OCI-LY3 (cell line): Measurements from ENCODE around the gene SLC44A1.

Source experiments
- EZH2phosphoT487 ChIP-seq: fragments of 200-600 bp; shearing (Covaris generic); IDR thresholded peaks from 2 replicates; pipeline ENCODE4 v1.6.1; 2018; ENCODE audit warnings: antibody characterized with exemption, mixed run types, low read depth
- TF ChIP-seq, protein P1 (sequence below): fragments of 200-600, 300-600 bp; sonication (generic); IDR thresholded peaks from 2 replicates; pipeline ENCODE4 v1.5.1; 2014; ENCODE audit warnings: antibody characterized with exemption, low read length, low read depth

DNA sequence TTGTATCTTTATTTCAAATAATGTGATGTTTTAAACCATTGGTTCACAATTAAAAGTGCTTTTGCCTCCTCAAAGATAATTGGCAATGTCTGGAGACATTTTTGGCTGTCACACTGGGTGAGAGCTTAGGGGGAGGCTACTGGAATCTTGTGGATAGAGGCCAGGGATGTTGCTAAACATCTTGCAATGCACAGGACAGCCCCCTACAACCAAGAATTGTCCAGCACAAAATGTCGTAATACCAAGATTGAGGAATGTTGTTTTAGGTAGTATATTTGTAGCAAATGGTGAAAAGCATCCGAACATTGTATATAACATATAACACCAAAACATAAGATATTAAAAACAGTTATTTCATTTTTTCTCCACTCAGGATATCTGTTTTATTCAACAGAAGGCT lies 99.8 kb downstream of the SLC44A1 start:
- TF ChIP-seq, protein P1, sequence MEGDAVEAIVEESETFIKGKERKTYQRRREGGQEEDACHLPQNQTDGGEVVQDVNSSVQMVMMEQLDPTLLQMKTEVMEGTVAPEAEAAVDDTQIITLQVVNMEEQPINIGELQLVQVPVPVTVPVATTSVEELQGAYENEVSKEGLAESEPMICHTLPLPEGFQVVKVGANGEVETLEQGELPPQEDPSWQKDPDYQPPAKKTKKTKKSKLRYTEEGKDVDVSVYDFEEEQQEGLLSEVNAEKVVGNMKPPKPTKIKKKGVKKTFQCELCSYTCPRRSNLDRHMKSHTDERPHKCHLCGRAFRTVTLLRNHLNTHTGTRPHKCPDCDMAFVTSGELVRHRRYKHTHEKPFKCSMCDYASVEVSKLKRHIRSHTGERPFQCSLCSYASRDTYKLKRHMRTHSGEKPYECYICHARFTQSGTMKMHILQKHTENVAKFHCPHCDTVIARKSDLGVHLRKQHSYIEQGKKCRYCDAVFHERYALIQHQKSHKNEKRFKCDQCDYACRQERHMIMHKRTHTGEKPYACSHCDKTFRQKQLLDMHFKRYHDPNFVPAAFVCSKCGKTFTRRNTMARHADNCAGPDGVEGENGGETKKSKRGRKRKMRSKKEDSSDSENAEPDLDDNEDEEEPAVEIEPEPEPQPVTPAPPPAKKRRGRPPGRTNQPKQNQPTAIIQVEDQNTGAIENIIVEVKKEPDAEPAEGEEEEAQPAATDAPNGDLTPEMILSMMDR = no peak
- TF ChIP-seq EZH2phosphoT487 = no peak
